ENCODE measurements around the gene PBXIP1.
A peak's percentile ranks its signal among the peaks of the same experiment; 100 is the strongest.

The PBXIP1 gene

DNA sequence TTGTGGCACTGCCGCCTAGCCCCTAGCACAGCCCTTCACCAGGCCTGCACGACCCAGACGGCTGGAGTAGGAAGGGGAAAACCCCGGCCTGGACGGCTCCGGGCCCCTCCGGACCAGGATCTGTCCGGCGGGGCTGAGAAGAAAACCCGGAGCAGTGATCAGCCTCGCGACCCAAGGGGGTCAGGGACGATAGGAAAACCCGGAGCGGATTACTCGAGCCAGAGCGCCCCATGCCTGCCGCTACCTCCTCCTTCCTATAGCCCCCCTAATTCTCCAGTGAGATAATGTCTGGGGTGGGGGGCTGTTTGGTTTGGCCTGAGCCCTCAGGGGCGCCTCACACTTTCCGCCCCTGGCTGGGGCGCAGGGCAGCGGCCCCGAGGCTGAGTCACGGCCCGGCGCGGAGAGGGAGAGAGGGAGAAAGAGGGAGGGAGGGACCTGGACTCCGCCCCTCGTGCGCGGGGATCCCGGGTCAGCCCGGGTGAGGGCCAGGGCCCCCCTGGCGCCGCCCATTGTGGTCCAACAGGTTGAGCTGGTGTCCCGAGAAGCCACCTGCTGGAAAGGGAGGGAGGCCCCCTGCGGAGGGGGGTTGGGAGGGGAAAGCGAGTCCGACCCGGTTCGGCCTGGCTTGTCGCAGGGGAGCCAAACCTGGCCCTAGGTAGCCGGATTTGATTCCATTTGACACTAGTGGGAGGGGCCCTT lies 45.0 kb upstream of the PBXIP1 start:
- no peak for TF ChIP-seq REST (IDR thresholded peaks at IDR 0.05; ENCODE audit: insufficient read depth in 1 of 2, low read depth in 2 of 2, low read length in 2 of 2)
- TF ChIP-seq TAF1 (IDR thresholded peaks at IDR 0.05; ENCODE audit: borderline replicate concordance, insufficient read depth, low read length): peak; percentile 70; the same call in 1 of the 2 replicates
- TF ChIP-seq FOXP2 (optimal IDR thresholded peaks at IDR 0.05; ENCODE audit: borderline replicate concordance, extremely low read depth, extremely low read length, insufficient read depth): no peak
- no peak for TF ChIP-seq SIN3A (IDR thresholded peaks at IDR 0.05; ENCODE audit: borderline replicate concordance, insufficient read depth, low read length)
- peak; percentile 53; the same call in 1 of the 2 replicates for TF ChIP-seq POLR2AphosphoS5 (IDR thresholded peaks at IDR 0.05; ENCODE audit: low read depth, low read length)

DNA sequence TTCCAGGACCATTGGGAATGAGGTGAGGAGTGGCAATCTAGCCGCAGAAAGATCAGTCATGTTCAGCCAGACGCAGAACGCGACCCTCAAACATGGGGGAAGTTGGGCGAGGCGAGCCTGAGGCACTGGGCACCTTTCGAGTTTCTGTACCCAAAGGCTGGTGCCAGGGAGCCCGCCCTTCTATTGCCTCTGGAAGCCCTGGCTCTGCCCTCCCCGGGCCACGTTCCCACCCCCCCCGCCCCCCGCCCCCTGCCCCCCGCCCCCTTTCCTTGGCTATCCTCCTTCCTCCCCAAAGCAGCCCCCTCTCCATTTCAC lies 44.5 kb upstream of the PBXIP1 start:
- TF ChIP-seq FOXP2 (optimal IDR thresholded peaks at IDR 0.05; ENCODE audit: borderline replicate concordance, extremely low read depth, extremely low read length, insufficient read depth) (no peak), TAF1 (IDR thresholded peaks at IDR 0.05; ENCODE audit: borderline replicate concordance, insufficient read depth, low read length) (no peak)

DNA sequence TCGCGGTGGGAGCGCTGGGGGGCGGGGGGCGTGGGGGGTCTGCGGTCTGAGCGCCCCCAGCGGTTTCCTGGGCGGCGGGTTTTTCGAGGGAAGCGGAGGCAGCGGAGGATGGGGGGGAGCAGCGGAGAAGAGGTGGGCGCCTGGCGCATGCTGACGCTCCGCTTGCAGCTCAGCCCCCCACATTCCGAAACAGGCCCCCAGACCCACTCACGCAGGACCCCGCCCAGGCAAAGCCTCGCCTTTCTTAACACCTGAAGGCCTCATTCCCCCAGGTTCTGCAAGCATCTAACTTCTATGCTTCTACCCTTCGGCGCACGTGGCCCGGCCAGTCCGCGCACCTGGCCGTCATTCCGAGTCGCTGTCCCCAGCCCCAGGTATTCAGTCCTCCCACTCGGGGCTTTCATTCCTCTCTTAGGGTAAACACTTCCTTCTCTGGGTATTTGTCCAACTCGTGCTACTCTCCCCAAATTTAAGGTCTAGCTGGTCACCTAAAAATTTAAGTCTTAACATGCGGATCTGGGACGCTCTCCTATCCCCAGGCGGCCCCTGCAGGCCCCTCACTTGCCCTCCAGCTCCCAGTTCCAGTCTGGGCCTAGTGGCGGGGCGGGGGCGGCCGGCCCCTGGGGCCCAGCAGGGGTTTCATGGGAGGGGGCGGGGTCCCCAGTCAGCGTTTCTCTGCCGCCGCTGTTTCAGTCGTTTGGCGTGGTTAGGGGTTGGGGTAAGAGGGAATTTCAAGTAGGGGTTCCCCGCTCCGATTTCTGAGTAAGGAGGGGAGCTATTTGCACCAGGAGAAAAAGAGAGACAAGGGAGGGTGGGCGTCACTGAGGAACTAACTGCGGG lies 43.9 kb upstream of the PBXIP1 start:
- no peak for TF ChIP-seq TAF1 (IDR thresholded peaks at IDR 0.05; ENCODE audit: borderline replicate concordance, insufficient read depth, low read length)

DNA sequence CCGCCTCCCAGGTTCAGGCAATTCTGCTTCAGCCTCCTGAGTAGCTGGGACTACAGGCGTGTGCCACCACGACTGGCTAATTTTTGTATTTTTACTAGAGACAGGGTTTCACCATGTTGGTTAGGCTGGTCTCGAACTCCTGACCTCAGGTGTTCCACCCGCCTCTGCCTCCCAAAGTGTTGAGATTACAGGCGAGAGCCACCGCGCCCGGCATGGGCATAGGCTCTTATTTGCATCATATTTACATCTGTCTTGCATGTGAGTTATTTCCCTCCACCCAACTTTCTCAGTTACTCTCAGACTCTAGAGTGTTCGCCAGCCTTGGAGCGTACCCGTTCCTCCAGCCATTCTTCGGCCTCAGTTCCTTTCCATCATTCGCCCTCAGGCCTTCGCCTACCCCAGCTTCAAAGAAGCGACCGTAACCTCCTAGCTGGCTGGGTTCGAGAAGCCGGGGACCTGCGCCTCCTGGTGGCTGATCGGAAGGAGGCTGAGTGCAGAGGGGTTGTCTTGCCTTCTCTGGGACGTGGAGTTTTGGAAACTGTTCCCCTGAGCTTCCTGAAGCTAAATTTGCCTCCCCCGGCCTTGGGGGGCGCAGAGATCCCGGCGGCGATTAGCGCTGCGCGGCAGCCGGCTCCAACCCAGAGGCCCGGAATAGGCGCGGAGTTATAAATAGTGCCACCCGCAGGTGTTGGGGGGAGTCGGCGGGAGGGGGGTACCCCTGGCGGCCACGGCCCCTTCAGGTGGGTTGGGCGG lies 43.1 kb upstream of the PBXIP1 start:
- TF ChIP-seq REST (IDR thresholded peaks at IDR 0.05; ENCODE audit: insufficient read depth in 1 of 2, low read depth in 2 of 2, low read length in 2 of 2) (no peak), POLR2AphosphoS5 (IDR thresholded peaks at IDR 0.05; ENCODE audit: low read depth, low read length) (no peak), FOXP2 (optimal IDR thresholded peaks at IDR 0.05; ENCODE audit: borderline replicate concordance, extremely low read depth, extremely low read length, insufficient read depth) (no peak), SIN3A (IDR thresholded peaks at IDR 0.05; ENCODE audit: borderline replicate concordance, insufficient read depth, low read length) (no peak), TAF1 (IDR thresholded peaks at IDR 0.05; ENCODE audit: borderline replicate concordance, insufficient read depth, low read length) (no peak)

GRCh38 chr1:154998201-154998780 lies 42.4 kb upstream of the PBXIP1 start:
- TF ChIP-seq SIN3A (IDR thresholded peaks at IDR 0.05; ENCODE audit: borderline replicate concordance, insufficient read depth, low read length) (no peak), TAF1 (IDR thresholded peaks at IDR 0.05; ENCODE audit: borderline replicate concordance, insufficient read depth, low read length) (no peak), REST (IDR thresholded peaks at IDR 0.05; ENCODE audit: insufficient read depth in 1 of 2, low read depth in 2 of 2, low read length in 2 of 2) (no peak), FOXP2 (optimal IDR thresholded peaks at IDR 0.05; ENCODE audit: borderline replicate concordance, extremely low read depth, extremely low read length, insufficient read depth) (no peak), POLR2AphosphoS5 (IDR thresholded peaks at IDR 0.05; ENCODE audit: low read depth, low read length) (no peak)
